ENCODE results near the gene TBL1X. TPM values are rescaled to one million over a fixed set of nuclear protein-coding genes. Genes with fewer than 3 reads are reported as not detected.

Gene TBL1X
- total RNA-seq, 1 donor from 2014 or later = 32.5 TPM

- Mint-ChIP-seq H3K4me1 (peaks cover 15% of the 10 kb centered on the region), H3K9me3 (no peaks in the 10 kb centered on the region), H3K27ac (ENCODE audit: unreplicated experiment) (no peak overlapping the region), H3K4me3 (no peak overlapping the region), H3K36me3 (ENCODE audit: low read depth) (peaks cover 14% of the 10 kb centered on the region), H3K27me3 (ENCODE audit: low read depth) (no peaks in the 10 kb centered on the region)
- no peak for TF ChIP-seq CTCF (conservative IDR thresholded peaks at IDR 0.05)
- DNase-seq (ENCODE audit: low read depth, low spot score) = no peak
Observed at GRCh38 chrX:9647431-9647830, 182.6 kb downstream of the TBL1X start.

GRCh38 chrX:9650091-9650490 lies 185.2 kb downstream of the TBL1X start:
- DNase-seq (ENCODE audit: low read depth, low spot score) = no peak
- Mint-ChIP-seq H3K9me3 (no peaks in the 10 kb centered on the region), H3K27ac (ENCODE audit: unreplicated experiment) (no peak overlapping the region), H3K36me3 (ENCODE audit: low read depth) (peaks cover 12% of the 10 kb centered on the region), H3K4me1 (peaks cover 10% of the 10 kb centered on the region), H3K27me3 (ENCODE audit: low read depth) (no peaks in the 10 kb centered on the region), H3K4me3 (no peak overlapping the region)
- TF ChIP-seq CTCF (conservative IDR thresholded peaks at IDR 0.05) = no peak

- H3K4me1 Mint-ChIP-seq = peaks cover 10% of the 10 kb centered on the region
- peaks cover 15% of the 10 kb centered on the region for H3K36me3 Mint-ChIP-seq (ENCODE audit: low read depth)
- no peaks in the 10 kb centered on the region for H3K27me3 Mint-ChIP-seq (ENCODE audit: low read depth)
- no peaks in the 10 kb centered on the region for H3K9me3 Mint-ChIP-seq
- H3K27ac Mint-ChIP-seq (ENCODE audit: unreplicated experiment) = no peak overlapping the region
- DNase-seq (ENCODE audit: low read depth, low spot score) = no peak
- no peak overlapping the region for H3K4me3 Mint-ChIP-seq
- no peak for TF ChIP-seq CTCF (conservative IDR thresholded peaks at IDR 0.05)
Observed at GRCh38 chrX:9651737-9652136, 186.9 kb downstream of the TBL1X start.

- H3K27ac Mint-ChIP-seq (ENCODE audit: unreplicated experiment) = no peak overlapping the region
- no peak for DNase-seq (ENCODE audit: low read depth, low spot score)
- TF ChIP-seq CTCF (conservative IDR thresholded peaks at IDR 0.05) = no peak
- H3K9me3 Mint-ChIP-seq = no peaks in the 10 kb centered on the region
- H3K36me3 Mint-ChIP-seq (ENCODE audit: low read depth) = peaks cover 26% of the 10 kb centered on the region
- no peaks in the 10 kb centered on the region for H3K27me3 Mint-ChIP-seq (ENCODE audit: low read depth)
- H3K4me1 Mint-ChIP-seq = peaks cover 10% of the 10 kb centered on the region
- no peak overlapping the region for H3K4me3 Mint-ChIP-seq
Observed at GRCh38 chrX:9654929-9655328, 190.1 kb downstream of the TBL1X start.

- Mint-ChIP-seq H3K4me1 (peaks cover 7% of the 10 kb centered on the region), H3K27me3 (ENCODE audit: low read depth) (no peaks in the 10 kb centered on the region), H3K27ac (ENCODE audit: unreplicated experiment) (no peak overlapping the region), H3K9me3 (peaks cover 2% of the 10 kb centered on the region), H3K4me3 (no peak overlapping the region), H3K36me3 (ENCODE audit: low read depth) (peaks cover 23% of the 10 kb centered on the region)
- TF ChIP-seq CTCF (conservative IDR thresholded peaks at IDR 0.05) = no peak
- DNase-seq (ENCODE audit: low read depth, low spot score) = no peak
Observed at GRCh38 chrX:9656277-9656676, 191.4 kb downstream of the TBL1X start.

GRCh38 chrX:9656871-9657270 lies 192.0 kb downstream of the TBL1X start:
- Mint-ChIP-seq H3K27me3 (ENCODE audit: low read depth) (no peaks in the 10 kb centered on the region), H3K4me3 (no peak overlapping the region), H3K27ac (ENCODE audit: unreplicated experiment) (no peak overlapping the region), H3K4me1 (peaks cover 1% of the 10 kb centered on the region), H3K9me3 (peaks cover 2% of the 10 kb centered on the region), H3K36me3 (ENCODE audit: low read depth) (peaks cover 23% of the 10 kb centered on the region)
- no peak for DNase-seq (ENCODE audit: low read depth, low spot score)
- no peak for TF ChIP-seq CTCF (conservative IDR thresholded peaks at IDR 0.05)

Data from neural crest cell (in vitro differentiated cells).